Esophagus (tissue), 2 donors: Measurements from ENCODE around the gene TMEM63C. TPM values are rescaled to one million over a fixed set of nuclear protein-coding genes. Genes with fewer than 3 reads are reported as not detected.

ENCODE experiments used
- H3K27ac ChIP-seq, 2 donors: one replicate each; pipeline ENCODE4 v1.5.1; 2013; ENCODE audit warnings: low read depth in 2 of 2, mild to moderate bottlenecking in 2 of 2, inconsistent platforms in 1 of 2, low read length in 1 of 2, moderate library complexity in 1 of 2
- H3K27me3 ChIP-seq, 2 donors: one replicate each; pipeline ENCODE4 v1.6.1; 2013; ENCODE audit warnings: low read length in 2 of 2, control low read depth in 1 of 2, mild to moderate bottlenecking in 1 of 2; ENCODE audit not compliant: insufficient read depth in 2 of 2, control insufficient read depth in 1 of 2
- H3K36me3 ChIP-seq, 2 donors: one replicate each; pipeline ENCODE4 v1.6.1; 2013; ENCODE audit warnings: low read length in 1 of 2; ENCODE audit not compliant: control insufficient read depth in 2 of 2, insufficient read depth in 2 of 2
- H3K4me1 ChIP-seq, 2 donors: one replicate each; pipeline ENCODE4 v1.6.1; 2013; ENCODE audit warnings: low read length in 1 of 2; ENCODE audit not compliant: control insufficient read depth in 2 of 2, insufficient read depth in 2 of 2
- H3K4me3 ChIP-seq, 2 donors: one replicate each; pipeline ENCODE4 v1.5.1; 2013; ENCODE audit warnings: low read length in 2 of 2, mild to moderate bottlenecking in 2 of 2, low read depth in 1 of 2, moderate library complexity in 1 of 2
- H3K9me3 ChIP-seq, 2 donors: one replicate each; pipeline ENCODE4 v1.6.1; 2013; ENCODE audit warnings: mild to moderate bottlenecking in 2 of 2, low read depth in 1 of 2, low read length in 1 of 2, moderate library complexity in 1 of 2; ENCODE audit not compliant: control insufficient read depth in 2 of 2, insufficient read depth in 1 of 2
- WGBS, 2 donors: extraction: QIAGEN DNeasy Blood & Tissue Kit; methylation state at CpG; one replicate each; pipeline ENCODE4 v1.1.7; 2013; 5-methylcytosine and 5-hydroxymethylcytosine counted together
- polyA plus RNA-seq, 2 donors: library from polyadenylated mRNA; stranded (reverse); fragments of 200-250 nt; gene quantifications; one replicate each; pipeline ENCODE4 v1.2.3, GENCODE V29; 2013
- donor health status: healthy with polysubstance abuse.
- donor health status: Bipolar disorder and iron deficiency.

TMEM63C gene
- polyA plus RNA-seq, 2 donors: 3.7 to 11.1 TPM

- WGBS, 2 donors: 59 to 71% methylated on average over 1 of the region's 1 CpG
- H3K9me3 ChIP-seq: no peaks in the 10 kb centered on the region
- H3K4me1 ChIP-seq: peaks cover 6 to 10% of the 10 kb centered on the region in 2 donors
Measured at GRCh38 chr14:77190977-77191376, 9.4 kb downstream of the TMEM63C start.

DNA sequence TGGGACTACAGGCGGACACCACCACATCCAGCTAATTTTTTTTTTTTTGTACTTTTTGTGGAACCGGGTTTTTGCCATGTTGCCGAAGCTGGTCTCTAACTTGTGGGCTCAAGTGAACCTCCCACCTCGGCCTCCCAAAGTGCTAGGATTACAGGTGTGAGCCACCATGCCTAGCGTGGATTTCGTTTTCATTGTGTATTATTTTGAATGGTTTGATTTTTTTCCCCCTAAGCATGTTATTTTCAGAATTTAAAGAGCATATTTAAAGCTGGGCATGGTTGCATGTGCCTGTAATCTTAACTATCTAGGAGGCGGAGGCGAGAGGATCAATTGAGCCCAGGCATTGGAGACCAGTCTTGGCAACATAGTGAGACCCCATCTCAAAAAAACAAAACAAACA is 13.1 kb downstream of the TMEM63C start:
- H3K4me3 ChIP-seq: no peak overlapping the region
- H3K27me3 ChIP-seq: no peaks in the 10 kb centered on the region
- no peaks in the 10 kb centered on the region for H3K9me3 ChIP-seq
- H3K36me3 ChIP-seq: peaks cover 0 to 5% of the 10 kb centered on the region in 2 donors
- 92 to 93% methylated on average over 8 of the region's 8 CpGs for WGBS, 2 donors
- H3K4me1 ChIP-seq: no peaks in the 10 kb centered on the region
- H3K27ac ChIP-seq: no peak overlapping the region

More at GRCh38 chr14:77190977-77191376, 9.4 kb downstream of the TMEM63C start:
- Histone ChIP-seq H3K4me3 (no peak overlapping the region), H3K27me3 (no peaks in the 10 kb centered on the region), H3K36me3 (no peaks in the 10 kb centered on the region), H3K27ac (no peak overlapping the region)

- Histone ChIP-seq H3K36me3 (peaks cover 0 to 5% of the 10 kb centered on the region in 2 donors), H3K27ac (no peak overlapping the region), H3K4me3 (no peak overlapping the region), H3K9me3 (no peaks in the 10 kb centered on the region), H3K4me1 (no peaks in the 10 kb centered on the region), H3K27me3 (no peaks in the 10 kb centered on the region)
- WGBS, 2 donors: 82 to 83% methylated on average over 9 of the region's 9 CpGs
Measured at GRCh38 chr14:77195766-77196165, 14.2 kb downstream of the TMEM63C start.

GRCh38 chr14:77197988-77198387 is 16.4 kb downstream of the TMEM63C start:
- H3K27ac ChIP-seq: no peak overlapping the region
- 82 to 90% methylated on average over 4 of the region's 4 CpGs for WGBS, 2 donors
- H3K36me3 ChIP-seq: peaks cover 0 to 5% of the 10 kb centered on the region in 2 donors
- no peaks in the 10 kb centered on the region for H3K4me1 ChIP-seq
- H3K4me3 ChIP-seq: no peak overlapping the region
- H3K27me3 ChIP-seq: no peaks in the 10 kb centered on the region
- no peaks in the 10 kb centered on the region for H3K9me3 ChIP-seq

DNA sequence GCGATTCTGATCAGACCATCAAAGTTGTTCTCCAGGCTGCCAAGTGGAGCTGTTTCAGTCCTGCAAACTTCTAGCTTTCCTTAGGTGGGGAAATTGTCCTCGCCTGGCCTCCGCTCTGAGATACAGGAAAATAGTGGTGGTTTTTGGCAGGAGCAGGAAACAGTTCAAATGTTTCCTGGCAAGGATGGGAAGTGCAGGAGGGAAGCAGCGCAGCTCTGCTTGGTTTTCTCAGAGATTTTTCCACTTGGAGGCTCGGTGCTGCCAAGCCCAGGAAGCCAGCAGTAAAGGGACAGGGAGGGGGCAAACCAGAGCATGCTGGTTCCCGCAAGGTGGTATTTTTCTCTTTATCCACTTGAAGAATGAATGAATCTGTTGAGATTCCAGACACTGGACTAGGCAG is 17.0 kb downstream of the TMEM63C start:
- no peaks in the 10 kb centered on the region for H3K9me3 ChIP-seq
- WGBS, 2 donors: 75 to 79% methylated on average over 6 of the region's 6 CpGs
- no peak overlapping the region for H3K27ac ChIP-seq
- no peaks in the 10 kb centered on the region for H3K27me3 ChIP-seq
- H3K36me3 ChIP-seq: peaks cover 0 to 5% of the 10 kb centered on the region in 2 donors
- no peaks in the 10 kb centered on the region for H3K4me1 ChIP-seq
- no peak overlapping the region for H3K4me3 ChIP-seq

- Histone ChIP-seq H3K36me3 (peaks cover 0 to 5% of the 10 kb centered on the region in 2 donors), H3K9me3 (no peaks in the 10 kb centered on the region), H3K4me3 (no peak overlapping the region), H3K27ac (no peak overlapping the region), H3K27me3 (no peaks in the 10 kb centered on the region), H3K4me1 (no peaks in the 10 kb centered on the region)
- 78 to 80% methylated on average over 12 of the region's 12 CpGs for WGBS, 2 donors
Measured at GRCh38 chr14:77199590-77199989, 18.0 kb downstream of the TMEM63C start.

DNA sequence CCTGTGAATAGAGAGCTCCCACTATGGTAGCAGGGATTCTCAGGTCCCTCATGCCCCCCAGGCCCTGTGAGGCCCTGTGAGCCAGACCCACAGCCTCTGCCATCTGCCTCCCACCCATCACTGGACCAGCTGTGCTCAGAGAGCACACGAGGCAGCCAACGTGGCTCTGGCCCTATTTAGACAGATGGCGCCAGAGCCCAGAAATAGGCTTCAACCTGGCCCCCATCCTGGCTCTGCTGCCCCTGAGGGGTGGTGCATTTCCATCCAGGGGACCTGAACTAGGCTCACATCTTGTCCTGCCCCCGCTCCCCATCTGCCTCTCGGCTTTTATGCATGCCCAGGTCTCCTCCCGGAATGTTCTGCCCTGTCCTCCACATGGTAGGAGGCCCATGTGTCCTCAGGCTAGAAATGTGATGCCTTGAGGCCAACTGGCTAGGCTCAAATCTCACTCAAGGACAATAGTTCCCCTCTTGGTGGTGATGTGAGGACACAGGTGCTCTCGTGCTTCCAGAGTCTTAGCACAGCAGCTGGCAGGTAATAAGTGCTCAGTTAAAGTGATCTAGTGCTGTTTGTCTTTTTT is 18.9 kb downstream of the TMEM63C start:
- 55 to 58% methylated on average over 7 of the region's 7 CpGs for WGBS, 2 donors

DNA sequence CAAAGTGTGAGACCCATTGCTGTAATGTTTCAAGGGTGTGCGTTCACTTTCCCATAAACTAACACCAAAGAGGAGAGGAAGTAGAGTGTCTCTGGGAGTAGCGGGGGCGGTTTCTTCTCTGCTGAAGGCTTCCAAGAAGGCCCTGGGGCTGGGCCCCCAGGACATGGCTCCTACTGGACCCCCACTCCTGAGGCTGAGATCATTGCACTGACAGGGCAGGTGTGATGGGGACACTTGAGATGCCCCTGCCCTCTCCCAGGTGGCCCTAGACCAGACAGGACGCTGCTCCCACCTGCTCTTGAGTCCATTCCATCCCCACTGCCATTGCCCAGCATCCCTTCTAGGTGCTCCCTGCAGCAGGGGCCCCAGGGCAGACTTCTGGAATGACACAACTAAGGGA is 20.1 kb downstream of the TMEM63C start:
- no peak overlapping the region for H3K27ac ChIP-seq
- no peaks in the 10 kb centered on the region for H3K27me3 ChIP-seq
- H3K9me3 ChIP-seq: peaks cover 0 to 4% of the 10 kb centered on the region in 2 donors
- whole genome bisulfite sequencing, 2 donors: 86 to 94% methylated on average over 4 of the region's 4 CpGs
- H3K4me3 ChIP-seq: no peak overlapping the region
- no peaks in the 10 kb centered on the region for H3K4me1 ChIP-seq
- peaks cover 0 to 5% of the 10 kb centered on the region in 2 donors for H3K36me3 ChIP-seq

More for the DNA sequence above, 18.9 kb downstream of the TMEM63C start:
- H3K4me3 ChIP-seq: no peak overlapping the region
- peaks cover 0 to 5% of the 10 kb centered on the region in 2 donors for H3K36me3 ChIP-seq
- no peaks in the 10 kb centered on the region for H3K9me3 ChIP-seq
- no peak overlapping the region for H3K27ac ChIP-seq
- H3K4me1 ChIP-seq: no peaks in the 10 kb centered on the region
- H3K27me3 ChIP-seq: no peaks in the 10 kb centered on the region

DNA sequence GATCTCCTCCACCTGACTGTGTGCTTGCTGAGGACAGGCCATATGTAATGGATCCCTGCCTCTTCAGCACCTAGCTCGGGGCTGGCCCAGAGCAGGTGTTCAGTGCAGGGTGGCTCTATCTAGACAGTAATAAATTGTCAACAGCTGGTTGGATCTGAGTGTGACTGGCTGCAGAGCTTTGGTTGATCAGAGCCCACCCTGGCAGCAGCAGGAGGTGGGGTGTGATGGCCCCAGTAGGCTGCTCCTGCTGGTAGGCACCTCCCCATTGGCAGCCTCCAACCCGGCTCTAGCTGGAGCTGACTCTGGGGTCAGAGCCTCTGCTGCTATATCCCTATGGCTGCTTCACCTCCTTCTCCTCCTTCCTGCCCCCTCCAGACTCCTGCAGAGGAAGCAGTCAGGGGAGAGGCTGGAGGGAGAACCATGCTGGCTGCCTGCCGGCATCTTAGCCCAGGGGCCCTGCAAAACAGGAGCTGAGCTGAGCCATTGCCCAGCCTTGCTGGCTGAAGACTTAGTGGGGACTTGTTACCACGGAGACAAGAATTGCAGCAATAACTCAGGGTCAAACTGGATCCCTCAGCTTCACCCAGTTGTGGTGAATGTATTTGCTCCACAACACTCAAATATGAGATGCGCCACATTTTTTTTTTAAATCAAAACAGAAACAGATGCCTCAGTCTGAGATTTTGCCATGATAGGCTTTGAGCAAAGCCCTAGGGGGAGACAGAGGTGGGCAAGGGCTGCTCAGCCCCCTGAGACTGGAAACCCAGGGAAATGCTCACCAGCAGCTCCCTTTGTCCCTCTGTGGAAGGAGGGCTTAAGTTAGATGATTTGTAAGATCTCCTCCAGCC is 22.2 kb downstream of the TMEM63C start:
- H3K27ac ChIP-seq: no peak overlapping the region
- H3K27me3 ChIP-seq: no peaks in the 10 kb centered on the region
- WGBS, 2 donors: 36 to 42% methylated on average over 5 of the region's 5 CpGs
- no peaks in the 10 kb centered on the region for H3K4me1 ChIP-seq
- no peak overlapping the region for H3K4me3 ChIP-seq
- peaks cover 0 to 4% of the 10 kb centered on the region in 2 donors for H3K9me3 ChIP-seq
- H3K36me3 ChIP-seq: no peaks in the 10 kb centered on the region

DNA sequence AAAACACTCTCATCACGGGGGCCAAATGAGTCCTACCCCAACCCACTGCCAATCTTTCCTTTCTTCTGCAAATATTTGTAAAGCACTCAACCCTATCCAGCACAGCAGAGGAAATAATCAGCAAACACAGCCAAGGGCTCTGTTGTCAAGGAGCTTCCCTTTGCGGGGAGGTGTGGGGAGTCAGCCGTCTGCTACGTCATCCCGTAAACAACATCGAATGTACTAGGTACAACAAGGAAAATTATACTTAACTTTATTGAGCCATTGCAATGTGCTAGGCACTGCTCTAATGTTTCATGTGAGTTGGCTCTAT is 22.8 kb downstream of the TMEM63C start:
- no peak overlapping the region for H3K4me3 ChIP-seq
- H3K36me3 ChIP-seq: peaks cover 0 to under 1% of the 10 kb centered on the region in 2 donors
- H3K27me3 ChIP-seq: no peaks in the 10 kb centered on the region
- no peak overlapping the region for H3K27ac ChIP-seq
- WGBS, 2 donors: 51 to 61% methylated on average over 6 of the region's 6 CpGs
- H3K4me1 ChIP-seq: no peaks in the 10 kb centered on the region
- peaks cover 0 to 4% of the 10 kb centered on the region in 2 donors for H3K9me3 ChIP-seq
